Endothelial cell (in vitro differentiated cells): Measurements from ENCODE around the gene UBE2G2. TPM values are rescaled to one million over a fixed set of nuclear protein-coding genes. Genes with fewer than 3 reads are reported as not detected.

Source experiments
- DNase-seq: peaks from one replicate; pipeline ENCODE4 v3.0.0; 2021; ENCODE audit warnings: low spot score
- H3K27ac Mint-ChIP-seq: one replicate; pipeline ENCODE4 v1.8.0; 2021; ENCODE audit warnings: mixed read lengths, inconsistent platforms; ENCODE audit not compliant: unreplicated experiment
- H3K27me3 Mint-ChIP-seq: one replicate; pipeline ENCODE4 v1.8.0; 2021; ENCODE audit warnings: mild to moderate bottlenecking, moderate library complexity, mixed read lengths, inconsistent platforms; ENCODE audit not compliant: unreplicated experiment
- H3K36me3 Mint-ChIP-seq: one replicate; pipeline ENCODE4 v1.8.0; 2021; ENCODE audit warnings: mild to moderate bottlenecking, low read depth, mixed read lengths, inconsistent platforms; ENCODE audit not compliant: unreplicated experiment
- H3K4me1 Mint-ChIP-seq: one replicate; pipeline ENCODE4 v1.8.0; 2021; ENCODE audit warnings: mild to moderate bottlenecking, mixed read lengths, inconsistent platforms; ENCODE audit not compliant: unreplicated experiment
- H3K4me3 Mint-ChIP-seq: one replicate; pipeline ENCODE4 v1.8.0; 2021; ENCODE audit warnings: mild to moderate bottlenecking, mixed read lengths, inconsistent platforms; ENCODE audit not compliant: unreplicated experiment
- H3K9me3 Mint-ChIP-seq: one replicate; pipeline ENCODE4 v1.8.0; 2021; ENCODE audit warnings: mixed read lengths, inconsistent platforms; ENCODE audit not compliant: unreplicated experiment
- CTCF ChIP-seq: fragments of 200-600 bp; sonication (generic); IDR thresholded peaks from one replicate; pipeline ENCODE4 v1.5.0; 2021; ENCODE audit warnings: antibody characterized with exemption; ENCODE audit not compliant: unreplicated experiment
- total RNA-seq: library from RNA; stranded (reverse); fragmentation: NEBNext Ultra II Directional; extraction: Animal tissue kit (Norgen Biotek cat#: 25700); gene quantifications from one replicate; pipeline ENCODE4 v1.2.1, GENCODE V29; 2021; ENCODE audit not compliant: unreplicated experiment

UBE2G2 gene
- total RNA-seq, 1 donor from 2014 or later, result 49.6 TPM

- DNase-seq, result no peak
- no peaks in the 10 kb centered on the region for H3K9me3 Mint-ChIP-seq
- no peak for TF ChIP-seq CTCF
- H3K36me3 Mint-ChIP-seq, result peaks cover 21% of the 10 kb centered on the region
- no peak overlapping the region for H3K4me3 Mint-ChIP-seq
- peaks cover 2% of the 10 kb centered on the region for H3K27me3 Mint-ChIP-seq
- H3K4me1 Mint-ChIP-seq, result peaks cover 5% of the 10 kb centered on the region
- H3K27ac Mint-ChIP-seq, result no peak overlapping the region
Measured at GRCh38 chr21:44767834-44768831, 33.5 kb downstream of the UBE2G2 start.

GRCh38 chr21:44766818-44767354, 34.7 kb downstream of the UBE2G2 start:
- Mint-ChIP-seq H3K9me3 (no peaks in the 10 kb centered on the region), H3K27me3 (peaks cover 2% of the 10 kb centered on the region), H3K27ac (no peak overlapping the region), H3K4me1 (peaks cover 5% of the 10 kb centered on the region), H3K36me3 (peaks cover 17% of the 10 kb centered on the region), H3K4me3 (no peak overlapping the region)
- no peak for DNase-seq
- TF ChIP-seq CTCF, result no peak

- Mint-ChIP-seq H3K9me3 (no peaks in the 10 kb centered on the region), H3K27me3 (peaks cover 4% of the 10 kb centered on the region), H3K4me3 (no peak overlapping the region), H3K36me3 (peaks cover 15% of the 10 kb centered on the region), H3K4me1 (peaks cover 5% of the 10 kb centered on the region), H3K27ac (no peak overlapping the region)
- no peak for TF ChIP-seq CTCF
- DNase-seq, result no peak
Measured at GRCh38 chr21:44766014-44766817, 35.4 kb downstream of the UBE2G2 start.

GRCh38 chr21:44765231-44766013, 36.2 kb downstream of the UBE2G2 start:
- no peaks in the 10 kb centered on the region for H3K9me3 Mint-ChIP-seq
- DNase-seq, result no peak
- no peak for TF ChIP-seq CTCF
- no peak overlapping the region for H3K27ac Mint-ChIP-seq
- H3K36me3 Mint-ChIP-seq, result peaks cover 8% of the 10 kb centered on the region
- H3K4me3 Mint-ChIP-seq, result no peak overlapping the region
- H3K27me3 Mint-ChIP-seq, result peaks cover 5% of the 10 kb centered on the region
- H3K4me1 Mint-ChIP-seq, result peaks cover 5% of the 10 kb centered on the region
